ENCODE results near the gene DFFA. TPM values are rescaled to one million over a fixed set of nuclear protein-coding genes. Genes with fewer than 3 reads are reported as not detected.

DFFA gene
- total and polyA plus RNA-seq, 9 of the 15 experiments (the other 6 are each of a cell fraction or from before 2014, with no cell fraction given), result 39.6 to 74.8 (median 59.2) TPM

GRCh38 chr1:10495952-10496351 is 23.6 kb upstream of the DFFA start:
- Histone ChIP-seq H3K4me3 (no peak overlapping the region), H3K9ac (ENCODE audit: insufficient read depth in 1 of 2, low read depth in 2 of 2, low read length in 2 of 2) (peak overlapping the region in 1 of 2 experiments; percentile 21; a peak in 1 of 4 replicates)
- TF ChIP-seq CTCF (IDR thresholded peaks at IDR 0.05 in 2 of 3, conservative IDR thresholded peaks at IDR 0.05 in 1 of 3; ENCODE audit: insufficient read depth in 2 of 3, low read depth in 1 of 3, low read length in 3 of 3), result no peak
- no peak for TF ChIP-seq C11orf30 (IDR thresholded peaks at IDR 0.05; ENCODE audit: low read depth)
- no peak for TF ChIP-seq ZNF668 (CRISPR knock-in tag; IDR thresholded peaks at IDR 0.05)
- no peak for TF ChIP-seq CBX2 (IDR thresholded peaks at IDR 0.05; ENCODE audit: insufficient read depth, low read length, poor library complexity, severe bottlenecking)
- no peak for TF ChIP-seq HOMEZ (CRISPR knock-in tag; IDR thresholded peaks at IDR 0.05)
- TF ChIP-seq, protein P1, sequence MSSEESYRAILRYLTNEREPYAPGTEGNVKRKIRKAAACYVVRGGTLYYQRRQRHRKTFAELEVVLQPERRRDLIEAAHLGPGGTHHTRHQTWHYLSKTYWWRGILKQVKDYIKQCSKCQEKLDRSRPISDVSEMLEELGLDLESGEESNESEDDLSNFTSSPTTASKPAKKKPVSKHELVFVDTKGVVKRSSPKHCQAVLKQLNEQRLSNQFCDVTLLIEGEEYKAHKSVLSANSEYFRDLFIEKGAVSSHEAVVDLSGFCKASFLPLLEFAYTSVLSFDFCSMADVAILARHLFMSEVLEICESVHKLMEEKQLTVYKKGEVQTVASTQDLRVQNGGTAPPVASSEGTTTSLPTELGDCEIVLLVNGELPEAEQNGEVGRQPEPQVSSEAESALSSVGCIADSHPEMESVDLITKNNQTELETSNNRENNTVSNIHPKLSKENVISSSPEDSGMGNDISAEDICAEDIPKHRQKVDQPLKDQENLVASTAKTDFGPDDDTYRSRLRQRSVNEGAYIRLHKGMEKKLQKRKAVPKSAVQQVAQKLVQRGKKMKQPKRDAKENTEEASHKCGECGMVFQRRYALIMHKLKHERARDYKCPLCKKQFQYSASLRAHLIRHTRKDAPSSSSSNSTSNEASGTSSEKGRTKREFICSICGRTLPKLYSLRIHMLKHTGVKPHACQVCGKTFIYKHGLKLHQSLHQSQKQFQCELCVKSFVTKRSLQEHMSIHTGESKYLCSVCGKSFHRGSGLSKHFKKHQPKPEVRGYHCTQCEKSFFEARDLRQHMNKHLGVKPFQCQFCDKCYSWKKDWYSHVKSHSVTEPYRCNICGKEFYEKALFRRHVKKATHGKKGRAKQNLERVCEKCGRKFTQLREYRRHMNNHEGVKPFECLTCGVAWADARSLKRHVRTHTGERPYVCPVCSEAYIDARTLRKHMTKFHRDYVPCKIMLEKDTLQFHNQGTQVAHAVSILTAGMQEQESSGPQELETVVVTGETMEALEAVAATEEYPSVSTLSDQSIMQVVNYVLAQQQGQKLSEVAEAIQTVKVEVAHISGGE (CRISPR knock-in tag; IDR thresholded peaks at IDR 0.05), result no peak
- TF ChIP-seq ZNF830 (CRISPR knock-in tag; IDR thresholded peaks at IDR 0.05), result no peak
- TF ChIP-seq ZNF707 (CRISPR knock-in tag; conservative IDR thresholded peaks at IDR 0.05), result no peak
- TF ChIP-seq, protein P2, sequence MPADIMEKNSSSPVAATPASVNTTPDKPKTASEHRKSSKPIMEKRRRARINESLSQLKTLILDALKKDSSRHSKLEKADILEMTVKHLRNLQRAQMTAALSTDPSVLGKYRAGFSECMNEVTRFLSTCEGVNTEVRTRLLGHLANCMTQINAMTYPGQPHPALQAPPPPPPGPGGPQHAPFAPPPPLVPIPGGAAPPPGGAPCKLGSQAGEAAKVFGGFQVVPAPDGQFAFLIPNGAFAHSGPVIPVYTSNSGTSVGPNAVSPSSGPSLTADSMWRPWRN (IDR thresholded peaks at IDR 0.05; ENCODE audit: low read depth), result no peak
- TF ChIP-seq POLR2AphosphoS5 (IDR thresholded peaks at IDR 0.05; ENCODE audit: control insufficient read depth, insufficient read depth, low read depth, low read length), result no peak
- TF ChIP-seq XRCC5 (IDR thresholded peaks at IDR 0.05; ENCODE audit: low read depth, low read length), result no peak
- TF ChIP-seq NFXL1 (CRISPR knock-in tag; IDR thresholded peaks at IDR 0.05), result no peak
- no peak for TF ChIP-seq CBX1 (IDR thresholded peaks at IDR 0.05; ENCODE audit: low read depth)

More at GRCh38 chr1:10495952-10496351, 23.6 kb upstream of the DFFA start:
- ChIA-PET POLR2A (interaction anchor here (0.6 to 1.4 kb wide), 5 partner anchors 66 to 596 kb away, joined by 3 to 5 read pairs (median 3); partner anchors contain the start of gene CENPS), CTCF (ENCODE audit: low intra/inter-chr PET ratio) (interaction anchor here (0.6 to 7.1 kb wide), 4 partner anchors 9 to 1149 kb away, joined by 3 to 95 read pairs (median 18); partner anchors contain the start of gene CENPS)
- Histone ChIP-seq H3K9me3 (replicated peaks; ENCODE audit: control insufficient read depth, insufficient read depth, low read depth, low read length) (no peaks in the 10 kb centered on the region), H3K4me1 (replicated peaks in 1 of 2; ENCODE audit: control insufficient read depth in 2 of 2, insufficient read depth in 2 of 2, low read length in 2 of 2) (peaks cover 0 to 3% of the 10 kb centered on the region in 2 experiments; a peak in 2 of 5 replicates), H3K27ac (ENCODE audit: extremely low read depth, low read depth, low read length) (no peak overlapping the region), H3K36me3 (ENCODE audit: control insufficient read depth, insufficient read depth, low read length) (peaks cover 32% of the 10 kb centered on the region), H3K27me3 (ENCODE audit: control insufficient read depth in 2 of 2, insufficient read depth in 2 of 2, low read length in 2 of 2) (no peaks in the 10 kb centered on the region), H4K20me1 (replicated peaks; ENCODE audit: control insufficient read depth, insufficient read depth, low read length) (peaks cover 48% of the 10 kb centered on the region), H2AFZ (ENCODE audit: low read depth, low read length) (no peak overlapping the region), H3K4me2 (ENCODE audit: insufficient read depth, low read length) (no peak overlapping the region), H3K79me2 (ENCODE audit: control insufficient read depth, insufficient read depth, low read length) (peaks cover 89% of the 10 kb centered on the region), H3K9me1 (ENCODE audit: control insufficient read depth, insufficient read depth, low read length) (no peaks in the 10 kb centered on the region)
- BruUV-seq (replicated peaks), result no TSS peak
- DNase-seq (ENCODE audit: extremely low read depth in 1 of 4, low spot score in 3 of 4) (no peak), FAIRE-seq (no peak), ATAC-seq (no peak)
- intact Hi-C loops (cut with micrococcal nuclease), result loop anchor here (2.0 kb wide), 1 partner anchor 21 kb away; the partner anchor contains the start of gene PEX14
- in situ Hi-C loops (cut with MboI), result loop anchor here (5.0 kb wide), 1 partner anchor 119 kb away; no protein-coding TSS in a partner anchor
- 86% methylated on average over 14 of the region's 14 CpGs for WGBS (ENCODE audit: insufficient coverage, low coverage, missing lambda C conversion rate)

All from K562 (cell line).